Esophagus squamous epithelium (tissue), 5 donors: Measurements from ENCODE around the gene AGAP2. TPM values are rescaled to one million over a fixed set of nuclear protein-coding genes. Genes with fewer than 3 reads are reported as not detected.

Experiments
- DNase-seq: peaks from one replicate; lab custom pipeline; 2025; lab: John Stamatoyannopoulos, UW
- H3K27ac ChIP-seq, 4 donors: fragments of 200-600 bp; sonication (generic); one replicate each; pipeline ENCODE4 v1.5.1; 2016 to 2019; ENCODE audit warnings: mild to moderate bottlenecking in 1 of 4
- H3K27me3 ChIP-seq, 4 donors: fragments of 200-600 bp; sonication (generic); 1 replicate in 3 of 4; 2 replicates in 1 of 4; pipeline versions ENCODE4 v1.5.1 to v1.6.0; 2017 to 2021; ENCODE audit warnings: antibody characterized with exemption in 1 of 4
- H3K36me3 ChIP-seq, 3 donors: fragments of 200-600 bp; sonication (generic); one replicate each; pipeline ENCODE4 v1.5.1; 2016 to 2019
- H3K4me1 ChIP-seq, 3 donors: fragments of 200-600 bp; sonication (generic); one replicate each; pipeline ENCODE4 v1.5.1; 2017 to 2019
- H3K4me3 ChIP-seq, 4 donors: fragments of 200-600 bp; sonication (generic); 1 replicate in 3 of 4; 2 replicates in 1 of 4; pipeline ENCODE4 v1.5.1; 2016 to 2019; ENCODE audit warnings: mild to moderate bottlenecking in 2 of 4, moderate library complexity in 1 of 4
- H3K9me3 ChIP-seq, 3 donors: fragments of 200-600 bp; sonication (generic); one replicate each; pipeline ENCODE4 v1.5.1; 2016 to 2019
- CTCF ChIP-seq, 6 experiments: fragments of 450-650 bp in 4 of 6; fragments of 200-600 bp in 2 of 6; sonication (generic) in 2 of 6; IDR thresholded peaks; one replicate each; pipeline ENCODE4 v1.5.1; 2016 to 2019; ENCODE audit warnings: antibody characterized with exemption in 6 of 6, mild to moderate bottlenecking in 4 of 6, moderate library complexity in 4 of 6
- POLR2A ChIP-seq, 4 donors: fragments of 450-650 bp; IDR thresholded peaks; one replicate each; pipeline ENCODE4 v1.6.1; 2017; ENCODE audit warnings: antibody characterized with exemption in 4 of 4, mild to moderate bottlenecking in 4 of 4, moderate library complexity in 3 of 4
- WGBS, 2 donors: methylation state at CpG; one replicate each; pipeline ENCODE4 v1.1.5; 2018; 5-methylcytosine and 5-hydroxymethylcytosine counted together
- intact Hi-C: fragments of 100-400 bp; cut with DNase I; formaldehyde crosslinking; loops from one replicate; pipeline ENCODE4 v1.15.0; 2022
- total RNA-seq, 4 donors: library from RNA; depleted of rRNA; stranded (reverse); fragments of >200 nt; gene quantifications; one replicate each; pipeline ENCODE4 v1.1.0, GENCODE V29; 2016
- donor health status: DM: yes; HTN: yes; CAD: no.

AGAP2 gene
- total RNA-seq, 4 donors from 2014 or later: 0.88 to 2.3 (median 1.3) TPM

- H3K4me3 ChIP-seq: no peak overlapping the region
- no peaks in the 10 kb centered on the region for H3K9me3 ChIP-seq
- peaks cover 2 to 26% (median 15%) of the 10 kb centered on the region in 3 donors for H3K36me3 ChIP-seq
- WGBS, 2 donors: 65 to 79% methylated on average over 2 of the region's 2 CpGs
- TF ChIP-seq POLR2A (IDR thresholded peaks at IDR 0.05): no peak
- no peak for TF ChIP-seq CTCF (IDR thresholded peaks at IDR 0.05)
- peaks cover 5 to 36% (median 10%) of the 10 kb centered on the region in 3 donors for H3K4me1 ChIP-seq
- peaks cover under 1 to 36% (median 8%) of the 10 kb centered on the region in 4 donors for H3K27me3 ChIP-seq
- no peak for DNase-seq
- H3K27ac ChIP-seq: peak overlapping the region in 2 of 4 donors; percentile 96 to 99
- intact Hi-C loops: no loop called here
These were observed 5.2 kb upstream of the AGAP2 start for GRCh38 chr12:57743769-57744168.

DNA sequence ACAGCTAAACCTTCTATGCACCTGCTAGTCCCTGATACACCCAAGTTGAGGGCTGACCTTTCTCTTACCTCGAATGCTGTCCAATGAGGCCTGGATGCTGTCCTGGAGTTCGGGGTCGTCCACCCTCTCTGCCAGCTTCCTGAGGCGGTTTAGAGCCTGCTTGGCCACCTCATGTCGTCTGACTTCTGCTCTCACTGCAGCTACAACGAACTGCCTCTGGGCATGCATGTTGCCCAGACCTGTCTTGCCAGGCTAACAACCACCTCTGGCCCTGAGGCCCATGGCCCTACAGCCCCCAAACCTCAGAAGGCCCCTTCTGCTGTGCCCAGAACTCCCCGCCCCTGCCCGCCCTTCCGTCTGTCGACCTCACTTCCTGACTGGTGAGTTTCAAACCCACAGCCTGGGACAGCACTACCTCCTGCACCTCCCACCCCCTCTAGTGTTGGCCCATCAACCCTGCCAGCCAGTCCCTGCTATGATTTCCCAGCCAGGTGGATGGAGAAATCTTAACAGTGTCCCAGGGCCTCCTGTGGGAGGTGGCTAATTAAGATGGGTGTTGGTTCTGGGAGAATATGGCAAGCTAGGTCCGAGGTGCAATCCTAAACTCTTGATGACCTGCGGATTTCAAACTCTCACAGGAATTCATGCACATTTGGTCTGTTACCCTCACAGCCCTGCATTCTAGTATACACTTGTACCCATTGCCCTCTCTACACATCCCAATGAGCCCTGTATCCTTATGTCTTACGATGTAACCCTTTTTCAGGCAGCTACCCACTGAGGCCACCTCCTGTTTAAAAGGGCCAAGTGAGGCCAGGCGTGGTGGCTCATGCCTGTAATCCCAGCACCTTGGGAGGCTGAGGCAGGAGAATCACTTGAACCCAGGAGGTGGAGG is 3.5 kb upstream of the AGAP2 start:
- Histone ChIP-seq H3K27me3 (peaks cover 15 to 53% (median 22%) of the 10 kb centered on the region in 4 donors), H3K27ac (peak overlapping the region in 2 of 4 donors; percentile 45 to 57), H3K4me3 (peak overlapping the region in 3 of 4 donors; percentile 23 to 57 (median 34)), H3K9me3 (no peaks in the 10 kb centered on the region), H3K36me3 (peaks cover 0 to 15% (median 3%) of the 10 kb centered on the region in 3 donors), H3K4me1 (peaks cover 22 to 53% (median 22%) of the 10 kb centered on the region in 3 donors)
- intact Hi-C loops: no loop called here
- WGBS, 2 donors: 33 to 44% methylated on average over 7 to 8 of the region's 14 CpGs
- TF ChIP-seq CTCF (IDR thresholded peaks at IDR 0.05) (peak in 4 of 6 experiments; percentile 5 to 39 (median 23)), POLR2A (IDR thresholded peaks at IDR 0.05) (no peak)
- no peak for DNase-seq

GRCh38 chr12:57741413-57741789 is 2.9 kb upstream of the AGAP2 start:
- 38% methylated on average over 1 of the region's 1 CpG; no CpG with 5 or more reads in 1 of the 2 donors for WGBS, 2 donors
- Histone ChIP-seq H3K27ac (peak overlapping the region in 2 of 4 donors; percentile 45 to 57), H3K4me1 (peaks cover 24 to 60% (median 26%) of the 10 kb centered on the region in 3 donors), H3K27me3 (peaks cover 17 to 60% (median 27%) of the 10 kb centered on the region in 4 donors), H3K36me3 (peaks cover 0 to 11% (median 0%) of the 10 kb centered on the region in 3 donors), H3K9me3 (no peaks in the 10 kb centered on the region), H3K4me3 (peak overlapping the region in 3 of 4 donors; percentile 23 to 57 (median 34))
- TF ChIP-seq CTCF (IDR thresholded peaks at IDR 0.05): no peak
- no peak for TF ChIP-seq POLR2A (IDR thresholded peaks at IDR 0.05)
- intact Hi-C loops: no loop called here
- no peak for DNase-seq

- Histone ChIP-seq H3K4me1 (peaks cover 29 to 61% (median 29%) of the 10 kb centered on the region in 3 donors), H3K9me3 (no peaks in the 10 kb centered on the region), H3K4me3 (peak overlapping the region in 2 of 4 donors; percentile 34 to 57), H3K27ac (no peak overlapping the region), H3K36me3 (peaks cover 0 to 9% (median 0%) of the 10 kb centered on the region in 3 donors), H3K27me3 (peaks cover 20 to 65% (median 33%) of the 10 kb centered on the region in 4 donors)
- DNase-seq: no peak
- 57 to 60% methylated on average over 5 of the region's 5 CpGs for WGBS, 2 donors
- intact Hi-C loops: no loop called here
- TF ChIP-seq POLR2A (IDR thresholded peaks at IDR 0.05): no peak
- no peak for TF ChIP-seq CTCF (IDR thresholded peaks at IDR 0.05)
These were observed 2.3 kb upstream of the AGAP2 start for GRCh38 chr12:57740656-57741412.
